ENCODE results near the gene ZNF8.

DNA sequence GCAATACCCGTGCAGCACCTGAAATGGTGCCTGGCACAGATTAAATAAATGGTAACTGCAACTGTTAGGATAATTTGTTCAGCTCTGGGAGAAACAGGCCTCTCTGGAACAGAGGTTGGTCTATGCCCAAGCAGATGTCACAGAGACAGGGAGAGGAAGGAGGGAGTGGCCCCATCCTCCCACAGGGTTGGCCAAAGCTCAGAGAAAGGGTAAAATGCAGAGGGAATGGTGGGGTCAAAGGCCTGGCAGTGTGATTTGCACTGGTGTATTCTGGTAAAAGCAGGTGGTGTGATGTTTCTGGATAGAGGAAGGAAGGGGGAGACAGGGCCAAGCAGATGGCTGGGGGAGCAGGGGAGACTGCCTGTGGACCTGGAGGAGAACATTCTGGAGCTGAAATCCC is 57.5 kb downstream of the ZNF8 start:
- no peak for TF ChIP-seq POLR2A (IDR thresholded peaks at IDR 0.05)
- TF ChIP-seq CTCF (IDR thresholded peaks at IDR 0.05), result no peak
- TF ChIP-seq POLR2AphosphoS5 (IDR thresholded peaks at IDR 0.05), result no peak
- TF ChIP-seq EP300 (IDR thresholded peaks at IDR 0.05), result no peak

Data from gastroesophageal sphincter (tissue), 3 donors.